ENCODE data around the gene KCNE1. TPM values are rescaled to one million over a fixed set of nuclear protein-coding genes. Genes with fewer than 3 reads are reported as not detected.

The KCNE1 gene
- total RNA-seq, 4 donors from 2014 or later: 0.34 to 1.7 (median 0.58) TPM

- peaks cover 15% of the 10 kb centered on the region for H3K36me3 ChIP-seq
- DNase-seq (ENCODE audit: low spot score in 2 of 2): no peak
- WGBS: 84% methylated on average over 7 of the region's 7 CpGs
- H3K4me3 ChIP-seq: no peak overlapping the region
- peaks cover 54% of the 10 kb centered on the region for H3K4me1 ChIP-seq
- H3K27ac ChIP-seq: no peak overlapping the region
- H3K9me3 ChIP-seq: no peaks in the 10 kb centered on the region
- TF ChIP-seq POLR2A (IDR thresholded peaks at IDR 0.05): no peak
- no peak for TF ChIP-seq EP300 (IDR thresholded peaks at IDR 0.05)
- TF ChIP-seq POLR2AphosphoS5 (IDR thresholded peaks at IDR 0.05): no peak
- no peak for TF ChIP-seq CTCF (IDR thresholded peaks at IDR 0.05)
- no peaks in the 10 kb centered on the region for H3K27me3 ChIP-seq
These were observed 11.1 kb upstream of the KCNE1 start for GRCh38 chr21:34523019-34523555.

DNA sequence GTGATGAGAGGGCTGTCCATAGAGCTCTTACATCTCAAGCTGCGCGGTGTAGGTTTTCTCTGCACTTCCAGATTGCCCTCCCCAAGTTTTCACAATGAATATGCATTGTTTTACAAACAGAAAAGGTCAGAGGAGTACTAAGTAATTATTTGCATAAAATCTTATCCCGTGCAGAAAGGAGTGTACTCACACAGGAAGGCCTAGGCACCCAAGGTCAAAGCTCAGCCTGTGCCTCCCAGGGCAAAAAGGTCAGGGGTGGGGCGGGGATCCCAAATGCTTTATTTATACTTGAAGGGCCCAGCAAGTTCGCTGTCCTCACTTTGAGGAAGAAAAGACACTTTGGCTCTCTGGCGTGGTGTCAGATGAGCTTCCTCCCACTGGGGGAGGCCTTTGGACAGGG lies 10.3 kb upstream of the KCNE1 start:
- Histone ChIP-seq H3K27me3 (no peaks in the 10 kb centered on the region), H3K4me3 (no peak overlapping the region), H3K36me3 (peaks cover 22% of the 10 kb centered on the region), H3K27ac (no peak overlapping the region), H3K9me3 (no peaks in the 10 kb centered on the region), H3K4me1 (peaks cover 46% of the 10 kb centered on the region)
- TF ChIP-seq POLR2A (IDR thresholded peaks at IDR 0.05) (no peak), CTCF (IDR thresholded peaks at IDR 0.05) (no peak), EP300 (IDR thresholded peaks at IDR 0.05) (no peak), POLR2AphosphoS5 (IDR thresholded peaks at IDR 0.05) (no peak)
- WGBS: 65% methylated on average over 6 of the region's 6 CpGs
- DNase-seq (ENCODE audit: low spot score in 2 of 2): no peak

DNA sequence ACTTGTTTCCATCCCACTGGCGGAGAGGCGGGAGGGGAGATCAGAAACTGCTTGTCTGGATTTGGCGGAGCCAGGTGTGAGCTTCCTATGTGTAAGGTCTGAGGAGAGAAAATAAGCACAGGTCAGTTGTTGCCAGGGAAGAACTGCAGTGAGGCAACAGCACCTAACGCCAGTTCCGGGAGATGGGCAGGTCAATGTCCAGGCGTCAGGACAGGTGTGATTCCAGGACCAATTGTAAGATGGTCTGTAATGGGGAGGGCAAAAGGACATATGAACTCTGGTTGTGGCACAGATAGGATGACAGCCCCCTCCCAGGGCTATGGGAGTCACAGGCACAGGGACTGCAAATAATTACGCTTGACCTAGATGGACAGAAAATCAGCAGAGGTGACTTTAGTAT lies 9.6 kb upstream of the KCNE1 start:
- no peak for DNase-seq (ENCODE audit: low spot score in 2 of 2)
- TF ChIP-seq CTCF (IDR thresholded peaks at IDR 0.05) (no peak), POLR2A (IDR thresholded peaks at IDR 0.05) (no peak), EP300 (IDR thresholded peaks at IDR 0.05) (no peak), POLR2AphosphoS5 (IDR thresholded peaks at IDR 0.05) (no peak)
- H3K27ac ChIP-seq: no peak overlapping the region
- H3K36me3 ChIP-seq: peaks cover 22% of the 10 kb centered on the region
- H3K4me3 ChIP-seq: no peak overlapping the region
- no peaks in the 10 kb centered on the region for H3K9me3 ChIP-seq
- WGBS: 97% methylated on average over 7 of the region's 7 CpGs
- H3K4me1 ChIP-seq: peaks cover 43% of the 10 kb centered on the region
- H3K27me3 ChIP-seq: no peaks in the 10 kb centered on the region

- H3K4me3 ChIP-seq: no peak overlapping the region
- H3K9me3 ChIP-seq: no peaks in the 10 kb centered on the region
- WGBS: 92% methylated on average over 20 of the region's 20 CpGs
- H3K4me1 ChIP-seq: peaks cover 40% of the 10 kb centered on the region
- H3K36me3 ChIP-seq: peaks cover 22% of the 10 kb centered on the region
- no peaks in the 10 kb centered on the region for H3K27me3 ChIP-seq
- DNase-seq (ENCODE audit: low spot score in 2 of 2): no peak
- TF ChIP-seq EP300 (IDR thresholded peaks at IDR 0.05): no peak
- no peak for TF ChIP-seq POLR2AphosphoS5 (IDR thresholded peaks at IDR 0.05)
- TF ChIP-seq POLR2A (IDR thresholded peaks at IDR 0.05): no peak
- no peak for TF ChIP-seq CTCF (IDR thresholded peaks at IDR 0.05)
- H3K27ac ChIP-seq: no peak overlapping the region
These were observed 8.9 kb upstream of the KCNE1 start for GRCh38 chr21:34520764-34521508.

DNA sequence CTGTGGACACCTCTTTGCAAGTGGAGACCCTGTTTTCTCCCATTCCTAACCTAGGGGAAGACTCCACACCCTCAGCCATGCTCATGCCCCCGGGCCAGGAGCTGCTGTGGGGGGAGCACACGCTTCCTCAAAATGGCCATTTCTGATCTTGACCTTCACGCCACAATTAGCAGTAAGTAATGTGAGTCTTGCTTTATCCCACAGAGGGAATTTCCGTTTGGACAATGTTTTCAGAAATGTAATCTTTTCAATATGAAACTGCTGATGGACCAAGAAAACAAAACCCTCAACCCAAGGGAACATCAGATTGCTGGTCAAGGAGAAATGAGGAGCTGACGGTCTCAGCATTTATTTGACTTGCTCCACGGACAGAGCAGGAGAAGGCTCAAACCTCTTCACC lies 8.3 kb upstream of the KCNE1 start:
- H3K4me1 ChIP-seq: peaks cover 33% of the 10 kb centered on the region
- H3K4me3 ChIP-seq: no peak overlapping the region
- no peak overlapping the region for H3K27ac ChIP-seq
- H3K9me3 ChIP-seq: no peaks in the 10 kb centered on the region
- DNase-seq (ENCODE audit: low spot score in 2 of 2): no peak
- TF ChIP-seq POLR2A (IDR thresholded peaks at IDR 0.05) (no peak), CTCF (IDR thresholded peaks at IDR 0.05) (no peak), POLR2AphosphoS5 (IDR thresholded peaks at IDR 0.05) (no peak), EP300 (IDR thresholded peaks at IDR 0.05) (no peak)
- WGBS: 81% methylated on average over 6 of the region's 6 CpGs
- H3K27me3 ChIP-seq: no peaks in the 10 kb centered on the region
- H3K36me3 ChIP-seq: peaks cover 22% of the 10 kb centered on the region
